GM23248 (cell line): ENCODE data around the gene NEK11. TPM values are rescaled to one million over a fixed set of nuclear protein-coding genes. Genes with fewer than 3 reads are reported as not detected.

Experiments used
- DNase-seq: peaks from one replicate; pipeline ENCODE4 v3.0.0-alpha.2; 2015
- H2AFZ ChIP-seq: fragments of 200-600 bp; sonication (generic); 2 replicates; pipeline ENCODE4 v1.6.1; 2016; ENCODE audit warnings: antibody characterized with exemption
- H3F3A ChIP-seq: fragments of 200-600 bp; sonication (generic); 2 replicates; pipeline ENCODE4 v1.6.1; 2016; ENCODE audit warnings: mild to moderate bottlenecking, antibody characterized with exemption, mixed run types; ENCODE audit not compliant: insufficient read depth
- H3K27ac ChIP-seq: fragments of 200-600 bp; sonication (generic); 2 replicates; pipeline ENCODE4 v1.5.1; 2016; ENCODE audit warnings: mild to moderate bottlenecking
- H3K27me3 ChIP-seq: fragments of 200-600 bp; sonication (generic); replicated peaks from 2 replicates; pipeline ENCODE4 v1.6.1; 2016; ENCODE audit warnings: mild to moderate bottlenecking; ENCODE audit not compliant: insufficient read depth
- H3K36me3 ChIP-seq: fragments of 200-600 bp; sonication (generic); 2 replicates; pipeline ENCODE4 v1.6.1; 2016; ENCODE audit warnings: low read depth, mild to moderate bottlenecking
- H3K4me1 ChIP-seq: fragments of 200-600 bp; sonication (generic); 2 replicates; pipeline ENCODE4 v1.6.1; 2016; ENCODE audit warnings: mild to moderate bottlenecking; ENCODE audit not compliant: insufficient read depth
- H3K4me2 ChIP-seq: fragments of 200-600 bp; sonication (generic); one replicate; pipeline ENCODE4 v1.6.1; 2016; ENCODE audit warnings: mild to moderate bottlenecking; ENCODE audit not compliant: unreplicated experiment
- H3K4me3 ChIP-seq: fragments of 200-600 bp; sonication (generic); 2 replicates; pipeline ENCODE4 v1.5.1; 2016; ENCODE audit warnings: mild to moderate bottlenecking
- H3K79me2 ChIP-seq: fragments of 200-600 bp; sonication (generic); 2 replicates; pipeline ENCODE4 v1.6.1; 2016; ENCODE audit warnings: mild to moderate bottlenecking; ENCODE audit not compliant: insufficient read depth
- H3K9ac ChIP-seq: fragments of 200-600 bp; sonication (generic); 2 replicates; pipeline ENCODE4 v1.6.1; 2016; ENCODE audit warnings: mild to moderate bottlenecking
- H3K9me2 ChIP-seq: fragments of 200-600 bp; sonication (generic); 2 replicates; pipeline ENCODE4 v1.6.1; 2016; ENCODE audit warnings: mixed run types, mild to moderate bottlenecking, moderate library complexity; ENCODE audit not compliant: insufficient read depth
- H3K9me3 ChIP-seq: fragments of 200-600 bp; sonication (generic); one replicate; pipeline ENCODE4 v1.6.1; 2017; ENCODE audit warnings: low read depth
- H4K20me1 ChIP-seq: fragments of 200-600 bp; sonication (generic); 2 replicates; pipeline ENCODE4 v1.6.0; 2016; ENCODE audit not compliant: insufficient read depth
- EZH2 ChIP-seq: fragments of 200-600 bp; sonication (generic); IDR thresholded peaks from 2 replicates; pipeline ENCODE4 v1.6.1; 2018; ENCODE audit warnings: antibody characterized with exemption, mild to moderate bottlenecking; ENCODE audit not compliant: insufficient read depth, poor library complexity, severe bottlenecking
- EZH2phosphoT487 ChIP-seq: fragments of 200-600 bp; sonication (generic); IDR thresholded peaks from 2 replicates; pipeline ENCODE4 v1.6.1; 2018; ENCODE audit warnings: antibody characterized with exemption, moderate library complexity, mild to moderate bottlenecking, low read depth; ENCODE audit not compliant: insufficient read depth
- WGBS, 2 experiments: methylation state at CpG; one replicate each; pipeline ENCODE4 v1.1.6; 2015 to 2017; ENCODE audit warnings: low lambda C conversion rate in 2 of 2, low coverage in 1 of 2; ENCODE audit errors: missing lambda C conversion rate in 2 of 2; 5-methylcytosine and 5-hydroxymethylcytosine counted together
- in situ Hi-C: fragments of 300-500 bp; cut with MboI; formaldehyde crosslinking; loops from 2 replicates; pipeline ENCODE4 v1.15.0; 2020
- polyA plus RNA-seq: library from polyadenylated mRNA; unstranded; fragments of >200 nt; fragmentation: Nextera tagmentation; extraction: Ambion mirVana; gene quantifications from 2 replicates; pipeline ENCODE4 v1.2.1, GENCODE V29; 2016
- total RNA-seq: library from RNA; depleted of rRNA; stranded (reverse); fragments of >200 nt; shearing (Covaris generic); gene quantifications from 2 replicates; pipeline ENCODE4 v1.2.3, GENCODE V29; 2014

NEK11 gene
- total and polyA plus RNA-seq, 2 experiments from 2014 or later: 7.6 to 18.5 TPM

- Histone ChIP-seq H3F3A (no peaks in the 10 kb centered on the region), H3K79me2 (no peaks in the 10 kb centered on the region), H3K4me1 (peaks cover 5% of the 10 kb centered on the region; the same call in 1 of the 2 replicates), H3K9me3 (no peaks in the 10 kb centered on the region), H3K9me2 (no peaks in the 10 kb centered on the region), H3K4me2 (no peak overlapping the region), H3K27me3 (no peaks in the 10 kb centered on the region), H3K36me3 (no peaks in the 10 kb centered on the region), H4K20me1 (no peaks in the 10 kb centered on the region), H3K27ac (no peak overlapping the region), H3K9ac (no peak overlapping the region), H3K4me3 (no peak overlapping the region), H2AFZ (no peak overlapping the region)
- WGBS, 2 experiments: 84% methylated on average over 3 of the region's 3 CpGs
- peak; percentile 12 for DNase-seq
- in situ Hi-C loops: no loop called here
- TF ChIP-seq EZH2phosphoT487: no peak
- no peak for TF ChIP-seq EZH2
These were observed 233.8 kb downstream of the NEK11 start for GRCh38 chr3:131260525-131260924.

- no peak overlapping the region for H3K9ac ChIP-seq
- H3K9me2 ChIP-seq: no peaks in the 10 kb centered on the region
- TF ChIP-seq EZH2: no peak
- TF ChIP-seq EZH2phosphoT487: no peak
- H3K27ac ChIP-seq: no peak overlapping the region
- H3F3A ChIP-seq: no peaks in the 10 kb centered on the region
- no peak overlapping the region for H2AFZ ChIP-seq
- no peak for DNase-seq
- no peak overlapping the region for H3K4me3 ChIP-seq
- no peak overlapping the region for H3K4me2 ChIP-seq
- no peaks in the 10 kb centered on the region for H4K20me1 ChIP-seq
- no peaks in the 10 kb centered on the region for H3K27me3 ChIP-seq
- H3K36me3 ChIP-seq: no peaks in the 10 kb centered on the region
- H3K9me3 ChIP-seq: no peaks in the 10 kb centered on the region
- no peaks in the 10 kb centered on the region for H3K79me2 ChIP-seq
- WGBS, 2 experiments: 65 to 66% methylated on average over 1 of the region's 1 CpG
- in situ Hi-C loops: no loop called here
- peaks cover 5% of the 10 kb centered on the region; the same call in 1 of the 2 replicates for H3K4me1 ChIP-seq
These were observed 234.4 kb downstream of the NEK11 start for GRCh38 chr3:131261104-131261503.

- Histone ChIP-seq H3K4me2 (no peak overlapping the region), H3K27ac (no peak overlapping the region), H3K9ac (no peak overlapping the region), H3K36me3 (no peaks in the 10 kb centered on the region), H3K9me2 (no peaks in the 10 kb centered on the region), H3K27me3 (no peaks in the 10 kb centered on the region), H3K4me1 (no peaks in the 10 kb centered on the region), H4K20me1 (no peaks in the 10 kb centered on the region), H2AFZ (no peak overlapping the region), H3K4me3 (no peak overlapping the region), H3K79me2 (no peaks in the 10 kb centered on the region), H3F3A (no peaks in the 10 kb centered on the region), H3K9me3 (no peaks in the 10 kb centered on the region)
- in situ Hi-C loops: no loop called here
- TF ChIP-seq EZH2phosphoT487 (no peak), EZH2 (no peak)
- WGBS, 2 experiments: 0 to 5% methylated on average over 1 of the region's 1 CpG
- no peak for DNase-seq
These were observed 248.9 kb downstream of the NEK11 start for GRCh38 chr3:131275556-131275955.

GRCh38 chr3:131277836-131278497 is 251.3 kb downstream of the NEK11 start:
- Histone ChIP-seq H3K4me2 (no peak overlapping the region), H3K36me3 (no peaks in the 10 kb centered on the region), H4K20me1 (no peaks in the 10 kb centered on the region), H3K27ac (no peak overlapping the region), H3K4me1 (no peaks in the 10 kb centered on the region), H3K4me3 (no peak overlapping the region), H3K79me2 (no peaks in the 10 kb centered on the region), H3K9me3 (no peaks in the 10 kb centered on the region), H3K27me3 (no peaks in the 10 kb centered on the region), H3F3A (no peaks in the 10 kb centered on the region), H2AFZ (no peak overlapping the region), H3K9ac (no peak overlapping the region), H3K9me2 (no peaks in the 10 kb centered on the region)
- DNase-seq: peak; percentile 10
- 84 to 95% methylated on average over 2 of the region's 2 CpGs for WGBS, 2 experiments
- in situ Hi-C loops: no loop called here
- no peak for TF ChIP-seq EZH2
- TF ChIP-seq EZH2phosphoT487: no peak

GRCh38 chr3:131279577-131279976 is 252.9 kb downstream of the NEK11 start:
- Histone ChIP-seq H2AFZ (no peak overlapping the region), H3K9ac (no peak overlapping the region), H3K36me3 (no peaks in the 10 kb centered on the region), H3F3A (no peaks in the 10 kb centered on the region), H3K4me1 (no peaks in the 10 kb centered on the region), H3K9me2 (no peaks in the 10 kb centered on the region), H3K27me3 (no peaks in the 10 kb centered on the region), H3K9me3 (no peaks in the 10 kb centered on the region), H3K79me2 (no peaks in the 10 kb centered on the region), H4K20me1 (no peaks in the 10 kb centered on the region), H3K4me2 (no peak overlapping the region), H3K4me3 (no peak overlapping the region), H3K27ac (no peak overlapping the region)
- no peak for DNase-seq
- in situ Hi-C loops: no loop called here
- no peak for TF ChIP-seq EZH2
- TF ChIP-seq EZH2phosphoT487: no peak
- WGBS, 2 experiments: 95 to 100% methylated on average over 2 of the region's 2 CpGs
